Stimulated activated CD8-positive, alpha-beta memory T cell treated with anti-CD3 and anti-CD28 coated beads, Interleukin-7, amount 100 ng/mL, for 24 hours (primary cell): ENCODE results near the gene CCSER1.
"Not testable (repeated sequence)": the region's sequence is repeated elsewhere in the genome, so short reads cannot be mapped to it uniquely, and the experiment has no call there.

Experiments used
- DNase-seq: peaks from one replicate; pipeline ENCODE4 v3.0.0-alpha.2; 2020; ENCODE audit warnings: low read depth

The CCSER1 gene

DNA sequence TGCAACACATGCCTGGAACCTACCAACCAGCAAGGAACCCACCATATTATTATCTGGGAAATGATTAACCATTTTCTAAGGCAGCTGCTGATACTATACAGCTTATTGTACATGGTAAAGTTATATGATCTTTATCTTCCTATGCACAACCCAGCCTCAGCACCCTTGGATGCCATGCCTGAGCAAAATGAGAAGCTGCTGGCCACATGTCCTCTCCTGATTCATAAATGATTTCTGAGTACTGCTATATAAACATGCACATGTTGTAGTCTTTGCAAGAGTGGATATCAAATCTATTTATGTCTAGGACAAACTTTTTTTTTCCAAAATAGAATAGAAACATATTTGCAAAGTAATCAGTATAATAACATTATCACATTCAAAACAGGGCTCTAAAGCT is 1043.6 kb downstream of the CCSER1 start:
- no peak for DNase-seq

DNA sequence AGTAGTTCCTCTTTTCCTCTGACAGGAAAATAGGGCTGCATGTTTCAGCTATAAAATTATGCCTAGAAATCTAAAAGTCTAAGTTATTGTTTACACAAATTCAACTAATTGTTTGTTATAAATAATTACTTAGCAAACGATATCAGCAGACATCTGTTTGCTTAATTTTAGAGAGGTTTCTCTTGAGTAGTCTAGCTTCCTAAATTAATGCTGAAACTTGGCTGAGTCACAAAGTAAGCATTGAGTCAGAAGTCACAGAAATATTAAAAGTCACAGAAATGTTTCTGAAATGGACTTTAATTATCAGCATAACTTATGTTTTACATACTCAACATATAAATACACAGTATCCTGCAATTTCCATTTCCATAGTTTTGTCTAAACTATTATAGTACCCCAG is 1044.0 kb downstream of the CCSER1 start:
- no peak for DNase-seq

DNA sequence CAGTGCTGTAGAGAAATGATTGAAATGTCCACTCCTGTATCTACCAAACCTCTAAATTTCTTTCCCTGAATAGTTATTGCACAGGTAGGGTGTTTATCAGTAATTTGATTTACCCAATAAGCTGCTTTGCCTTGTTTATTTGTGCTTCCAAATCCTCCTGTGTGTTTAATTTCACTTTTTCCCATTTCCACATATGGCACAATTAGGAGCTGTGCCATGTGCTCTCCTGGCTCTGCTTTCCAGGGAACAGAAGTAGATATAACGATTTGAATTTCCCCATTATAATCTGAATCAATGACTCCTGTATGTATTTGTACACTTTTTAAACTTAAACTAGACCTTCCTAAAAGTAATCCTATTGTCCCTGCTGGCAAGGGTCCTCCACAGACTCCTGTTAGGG is 1057.9 kb downstream of the CCSER1 start:
- not testable (repeated sequence) for DNase-seq

DNA sequence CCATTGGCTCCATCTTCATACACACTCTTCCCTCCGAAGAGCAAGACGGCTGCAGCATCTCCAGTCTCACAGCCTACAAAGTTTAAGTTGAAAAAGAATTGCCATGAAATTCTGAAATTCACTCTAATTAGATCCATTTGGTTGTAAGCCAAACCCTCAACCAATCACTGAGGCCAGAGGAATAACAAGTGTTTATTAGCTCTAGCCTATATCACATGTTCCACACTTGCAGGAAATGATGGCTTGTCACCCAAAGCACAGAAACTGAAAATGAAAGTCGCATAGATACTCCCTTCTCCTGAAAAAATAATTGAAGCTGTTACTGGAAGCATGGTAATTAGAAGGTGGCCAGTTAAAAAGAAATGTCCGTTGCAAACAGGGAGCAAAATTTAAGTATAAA is 1071.8 kb downstream of the CCSER1 start:
- DNase-seq, result no peak

- DNase-seq, result no peak
Measured at GRCh38 chr4:91207535-91207934, 1080.3 kb downstream of the CCSER1 start.

- no peak for DNase-seq
Measured at GRCh38 chr4:91212211-91212610, 1085.0 kb downstream of the CCSER1 start.

- DNase-seq, result not testable (repeated sequence)
Measured at GRCh38 chr4:91217831-91218403, 1090.7 kb downstream of the CCSER1 start.

DNA sequence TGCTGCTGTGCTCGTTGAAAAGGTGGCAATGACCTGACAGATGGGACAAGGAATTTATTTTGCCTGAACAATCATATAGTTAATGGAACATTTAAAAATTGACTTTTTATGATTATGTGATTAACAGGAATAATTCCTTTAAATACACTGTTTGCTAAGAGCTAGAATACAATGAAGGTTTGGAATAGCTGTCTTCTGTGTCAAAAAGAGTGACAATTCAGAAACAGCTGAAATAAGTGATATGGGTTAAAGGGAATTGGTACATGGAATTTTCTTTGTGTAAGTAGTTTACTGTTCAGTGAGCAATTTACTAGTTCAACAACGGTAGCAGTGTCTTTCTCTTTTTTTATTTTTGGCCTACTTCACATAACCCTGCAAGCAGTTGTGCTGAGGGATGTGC is 1093.1 kb downstream of the CCSER1 start:
- DNase-seq, result no peak

DNA sequence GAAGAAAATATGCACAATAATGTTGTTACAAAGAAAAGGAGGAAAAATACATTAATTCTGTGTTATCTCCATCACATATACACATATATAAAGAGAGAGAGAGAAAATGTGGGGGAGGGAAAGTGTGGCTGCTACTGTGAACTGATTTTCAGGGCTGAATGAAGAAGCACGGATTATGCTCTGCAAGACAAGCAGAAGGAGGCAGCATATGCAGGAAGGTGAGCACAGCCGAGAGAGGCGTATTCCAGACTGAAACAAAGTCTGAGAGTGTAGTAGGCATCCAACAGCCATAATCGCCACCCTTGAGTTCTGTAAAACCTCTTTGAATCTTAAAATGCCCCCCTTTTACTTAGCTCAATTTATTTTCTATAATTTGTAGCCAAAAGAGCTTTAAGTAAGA is 1094.8 kb downstream of the CCSER1 start:
- DNase-seq, result no peak

- no peak for DNase-seq
Measured at GRCh38 chr4:91226867-91227266, 1099.7 kb downstream of the CCSER1 start.

DNA sequence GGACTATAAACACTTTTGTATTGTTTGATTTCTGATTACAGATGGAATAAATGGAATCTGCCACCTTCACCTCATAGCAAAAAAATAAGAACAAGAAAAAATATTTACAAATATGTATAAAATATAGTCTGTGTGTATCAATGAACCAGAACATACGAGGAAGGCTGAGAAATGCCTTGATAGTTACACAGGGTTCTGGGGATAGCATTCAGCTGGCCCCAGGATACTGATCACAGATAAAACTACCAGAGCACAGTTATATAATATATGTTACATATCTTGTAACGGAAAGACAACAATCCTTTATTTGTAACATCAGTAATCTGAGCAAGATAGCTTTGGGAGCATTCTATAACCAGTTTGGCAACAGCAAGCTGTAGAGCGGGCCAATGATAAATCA is 1101.5 kb downstream of the CCSER1 start:
- no peak for DNase-seq

DNA sequence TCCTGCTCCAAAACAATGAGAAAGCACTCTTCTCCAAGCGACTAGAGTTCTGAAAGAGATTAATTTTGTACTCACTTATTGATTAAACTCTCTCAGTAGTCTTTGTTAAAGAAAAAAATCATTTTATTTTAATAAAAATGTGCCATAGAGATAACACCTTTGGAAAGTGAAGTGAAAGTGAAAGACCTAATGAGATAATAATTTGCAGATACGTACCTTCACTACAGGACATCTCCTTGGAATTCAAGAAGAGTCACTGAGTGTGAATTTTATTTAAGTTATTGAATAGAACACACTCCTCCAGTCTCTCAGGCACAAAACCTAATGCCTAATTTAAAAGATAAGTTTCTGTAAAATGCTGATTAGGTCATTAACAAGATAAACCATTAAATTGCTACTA is 1106.0 kb downstream of the CCSER1 start:
- no peak for DNase-seq

GRCh38 chr4:91243132-91243531 is 1115.9 kb downstream of the CCSER1 start:
- no peak for DNase-seq

GRCh38 chr4:91256043-91256442 is 1128.8 kb downstream of the CCSER1 start:
- DNase-seq, result no peak

DNA sequence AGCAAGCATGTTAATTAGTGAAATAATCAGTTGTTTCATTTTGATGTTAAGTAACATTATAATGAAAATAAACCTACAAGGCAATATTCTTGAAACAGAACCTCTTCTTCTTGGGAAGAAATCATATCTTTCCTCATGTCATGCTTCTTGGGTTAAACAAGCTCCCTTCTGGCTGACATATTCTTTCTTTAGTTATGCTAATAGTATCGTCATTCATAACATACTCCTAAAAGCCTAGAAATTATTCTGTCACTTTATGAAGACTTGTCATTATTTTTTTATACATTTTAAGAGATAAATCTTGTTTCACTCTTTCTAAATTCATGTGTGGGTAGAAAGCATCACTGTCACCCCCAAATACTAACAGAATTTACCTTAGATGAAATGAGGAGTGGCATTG is 1129.6 kb downstream of the CCSER1 start:
- no peak for DNase-seq

DNA sequence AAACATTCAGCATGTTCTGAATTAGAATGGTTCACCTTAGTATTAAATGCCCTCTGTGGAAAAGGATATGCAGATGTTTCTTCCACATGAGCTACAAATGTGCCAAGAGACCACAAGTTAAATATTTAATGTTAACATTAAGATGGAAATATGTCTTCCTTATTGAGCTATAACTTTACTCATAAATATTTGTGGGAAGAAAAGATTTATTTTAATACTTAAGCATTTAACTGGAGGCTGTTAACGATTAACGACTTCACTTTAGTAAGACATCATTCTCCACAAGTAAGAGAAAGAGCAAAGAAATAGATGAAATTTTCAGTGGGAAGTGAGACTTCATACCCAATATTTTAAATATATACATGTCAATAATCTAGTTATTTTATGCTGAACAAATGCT is 1130.5 kb downstream of the CCSER1 start:
- no peak for DNase-seq

- DNase-seq, result no peak
Measured at GRCh38 chr4:91258326-91258725, 1131.1 kb downstream of the CCSER1 start.

DNA sequence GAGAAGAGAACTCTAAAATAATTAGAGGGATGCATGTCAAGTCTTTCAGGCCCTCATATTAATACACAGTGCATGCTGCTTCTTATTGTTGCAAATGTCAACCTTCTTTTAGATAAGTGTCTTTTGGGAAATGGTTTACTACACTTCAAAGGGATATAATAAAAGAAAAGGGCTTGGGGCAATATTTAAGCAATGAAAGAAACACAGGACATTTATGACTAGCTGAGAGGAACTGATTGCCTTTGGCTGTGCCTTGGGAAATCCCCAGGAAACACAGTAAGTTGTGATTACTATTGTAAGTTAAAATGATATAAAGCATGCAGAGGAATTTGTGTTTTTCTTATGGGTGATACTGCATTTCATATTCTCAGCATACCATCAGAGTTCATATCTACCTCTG is 1140.3 kb downstream of the CCSER1 start:
- no peak for DNase-seq

GRCh38 chr4:91268481-91268880 is 1141.3 kb downstream of the CCSER1 start:
- not testable (repeated sequence) for DNase-seq

DNA sequence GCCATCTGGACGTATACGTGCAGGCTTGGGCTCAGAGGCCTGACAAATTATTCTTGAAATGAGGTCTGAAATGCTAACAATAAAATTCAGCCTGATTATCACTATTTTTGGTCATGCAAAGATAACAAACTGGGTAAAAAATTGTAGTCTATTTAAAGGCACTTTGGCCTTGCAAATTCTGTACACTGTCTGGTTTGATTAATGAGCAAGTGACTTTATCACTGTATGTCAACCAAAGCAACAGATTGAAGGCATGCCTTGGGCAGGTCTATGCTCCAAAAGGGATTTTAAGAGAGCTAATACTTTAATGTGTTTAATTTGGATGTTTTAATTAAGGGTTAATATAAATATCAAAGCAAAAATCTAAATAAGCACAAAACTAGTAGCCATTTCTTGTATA is 1141.7 kb downstream of the CCSER1 start:
- DNase-seq, result no peak

- no peak for DNase-seq
Measured at GRCh38 chr4:91279899-91280298, 1152.7 kb downstream of the CCSER1 start.

- no peak for DNase-seq
Measured at GRCh38 chr4:91280551-91281290, 1153.5 kb downstream of the CCSER1 start.

- DNase-seq, result no peak
Measured at GRCh38 chr4:91282217-91282616, 1155.0 kb downstream of the CCSER1 start.

GRCh38 chr4:91283726-91284230 is 1156.6 kb downstream of the CCSER1 start:
- no peak for DNase-seq
